Measurements from ENCODE around the gene ZNF232.
"Not testable (repeated sequence)": the region's sequence is repeated elsewhere in the genome, so short reads cannot be mapped to it uniquely, and the experiment has no call there.

The ZNF232 gene

DNA sequence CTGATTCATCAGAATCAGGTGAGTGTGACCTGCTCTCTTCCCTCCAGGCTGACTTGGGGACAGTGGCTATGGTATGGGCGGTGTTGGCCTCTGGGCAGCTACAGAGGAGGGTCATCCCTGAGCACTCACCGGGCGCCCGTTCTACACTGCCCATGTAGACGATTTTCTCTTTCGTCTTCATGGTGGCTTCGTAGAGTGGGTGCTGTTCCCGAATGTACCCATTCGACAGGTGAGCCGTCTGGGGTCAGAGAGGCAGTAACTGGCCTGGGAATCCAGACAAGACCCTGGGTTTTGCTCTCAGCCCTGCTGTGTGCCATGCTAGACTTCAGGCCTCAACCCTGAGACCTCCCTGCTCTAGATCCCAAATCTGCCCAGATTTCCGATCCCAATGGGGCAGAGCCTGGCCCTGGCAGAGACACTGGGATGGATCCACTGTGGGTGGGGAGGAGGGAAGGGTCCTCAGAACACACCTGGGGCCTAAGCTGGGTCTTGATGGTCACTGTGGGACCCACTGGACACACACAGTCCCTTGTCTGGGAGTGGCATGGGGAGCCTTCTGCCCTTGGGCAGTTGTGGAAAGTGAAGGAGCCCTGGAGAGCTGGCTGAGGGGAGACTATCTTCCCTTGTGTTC is 17.3 kb upstream of the ZNF232 start:
- TF ChIP-seq CTCF (conservative IDR thresholded peaks at IDR 0.05; ENCODE audit: control insufficient read depth, insufficient read depth, low read depth, low read length), result no peak
- no peak overlapping the region for H3K4me3 ChIP-seq (ENCODE audit: control insufficient read depth, low read depth, low read length)
- no peak for DNase-seq (ENCODE audit: low read depth)

GRCh38 chr17:5128387-5128786 is 16.7 kb upstream of the ZNF232 start:
- DNase-seq (ENCODE audit: low read depth); H3K4me3 ChIP-seq (ENCODE audit: control insufficient read depth, low read depth, low read length): not testable (repeated sequence)

DNA sequence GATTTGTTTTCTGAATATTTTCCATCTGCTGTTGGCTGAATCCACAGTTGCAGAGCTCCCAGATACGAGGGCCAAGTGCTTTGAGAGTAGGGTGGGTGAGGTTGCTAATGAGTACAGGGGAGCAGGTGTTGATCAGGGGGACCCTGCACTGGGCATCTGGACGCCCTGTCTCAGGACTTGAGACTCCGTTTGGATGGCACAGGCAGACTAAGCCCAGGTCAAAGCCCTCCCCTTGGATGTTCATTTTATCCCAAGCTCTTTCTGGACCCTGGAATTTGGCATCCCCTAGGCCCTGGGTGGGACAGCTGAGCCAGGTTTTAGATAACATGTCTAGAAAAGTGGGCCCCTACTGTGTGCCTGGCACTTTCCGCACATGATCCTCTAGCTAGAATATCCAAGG is 16.2 kb upstream of the ZNF232 start:
- TF ChIP-seq CTCF (conservative IDR thresholded peaks at IDR 0.05; ENCODE audit: control insufficient read depth, insufficient read depth, low read depth, low read length), result no peak
- no peak overlapping the region for H3K4me3 ChIP-seq (ENCODE audit: control insufficient read depth, low read depth, low read length)
- no peak for DNase-seq (ENCODE audit: low read depth)

GRCh38 chr17:5126719-5127488 is 15.2 kb upstream of the ZNF232 start:
- DNase-seq (ENCODE audit: low read depth), result no peak
- H3K4me3 ChIP-seq (ENCODE audit: control insufficient read depth, low read depth, low read length), result no peak overlapping the region
- no peak for TF ChIP-seq CTCF (conservative IDR thresholded peaks at IDR 0.05; ENCODE audit: control insufficient read depth, insufficient read depth, low read depth, low read length)

DNA sequence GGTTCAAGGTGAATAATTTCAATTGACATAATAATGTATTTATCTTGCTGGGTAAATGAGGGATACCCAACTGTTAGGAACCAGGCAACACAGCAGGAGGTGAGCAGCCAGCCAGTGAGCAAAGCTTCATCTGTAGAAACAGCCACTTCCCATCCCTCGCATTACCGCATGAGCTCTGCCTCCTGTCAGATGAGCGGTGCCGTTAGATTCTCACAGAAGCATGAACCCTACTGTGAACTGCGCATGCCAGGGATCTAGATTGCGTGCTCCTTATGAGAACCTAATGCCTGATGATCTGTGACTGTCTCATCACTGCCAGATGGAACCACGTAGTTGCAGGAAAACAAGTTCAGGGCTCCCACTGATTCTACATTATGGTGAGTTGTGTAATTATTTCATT is 13.2 kb upstream of the ZNF232 start:
- not testable (repeated sequence) for H3K4me3 ChIP-seq (ENCODE audit: control insufficient read depth, low read depth, low read length); DNase-seq (ENCODE audit: low read depth)

DNA sequence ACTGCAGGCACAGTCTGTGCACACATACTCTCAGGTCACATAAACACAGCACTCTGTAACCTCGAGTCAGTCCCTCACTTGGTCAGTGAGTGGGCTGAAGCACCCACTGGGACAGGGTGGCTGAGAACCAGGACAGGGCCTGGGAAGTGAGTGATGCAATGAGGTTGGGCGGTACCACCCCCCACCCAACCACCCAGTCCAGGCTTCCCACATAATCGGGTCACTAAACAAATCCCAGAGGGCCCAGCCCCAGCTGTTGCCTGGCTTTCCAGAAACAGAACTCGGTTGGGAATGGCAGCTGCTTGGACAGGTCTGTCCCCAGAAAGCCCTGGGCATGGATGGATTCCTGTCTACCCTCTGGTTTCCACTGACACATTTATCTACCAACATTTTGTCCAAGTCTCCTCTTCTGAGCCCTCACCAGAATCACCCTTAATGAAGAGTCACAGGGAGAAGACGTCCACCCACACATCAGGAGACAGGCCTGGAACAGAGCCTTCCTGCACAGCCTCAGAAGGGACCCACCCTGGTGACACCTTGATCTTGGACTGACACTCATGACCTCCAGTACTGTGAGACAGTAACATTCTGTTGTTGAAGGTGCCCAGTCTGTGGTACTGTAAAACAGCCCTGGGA is 12.6 kb upstream of the ZNF232 start:
- not testable (repeated sequence) for H3K4me3 ChIP-seq (ENCODE audit: control insufficient read depth, low read depth, low read length); DNase-seq (ENCODE audit: low read depth)

- no peak for TF ChIP-seq CTCF (conservative IDR thresholded peaks at IDR 0.05; ENCODE audit: control insufficient read depth, insufficient read depth, low read depth, low read length)
- no peak overlapping the region for H3K4me3 ChIP-seq (ENCODE audit: control insufficient read depth, low read depth, low read length)
Measured at GRCh38 chr17:5123343-5124124, 11.9 kb upstream of the ZNF232 start.

More at GRCh38 chr17:5123343-5124124, 11.9 kb upstream of the ZNF232 start:
- DNase-seq (ENCODE audit: low read depth), result no peak

All from fibroblast of mammary gland (primary cell).